GM12878 (cell line): ENCODE measurements around the gene CFAP74. TPM values are rescaled to one million over a fixed set of nuclear protein-coding genes. Genes with fewer than 3 reads are reported as not detected.

Source experiments
- ATAC-seq: fragments of 200-7000 bp; cut with Tn5 transposase; 3 replicates; pipeline ENCODE4 v1.9.1; 2020; ENCODE audit warnings: mild to moderate bottlenecking, moderate library complexity
- BruUV-seq: library from RNA; stranded (reverse); fragments of 400-500 nt; replicated peaks from 2 replicates; lab custom pipeline; 2021; lab: Mats Ljungman, UMichigan
- CTCF ChIA-PET: fragments of 300-600 bp; sonication (Branson Sonifier 250); formaldehyde crosslinking; extraction: SDS; loops from one replicate; lab custom pipeline; 2021; ENCODE audit warnings: inconsistent platforms; lab: Yijun Ruan, JAX
- POLR2A ChIA-PET: fragments of 350-600 bp; formaldehyde crosslinking; extraction: SDS; loops from one replicate; lab custom pipeline; 2021; ENCODE audit warnings: inconsistent platforms; lab: Charles Lee
- RAD21 ChIA-PET: fragments of 300-600 bp; sonication (Branson Sonifier 250); formaldehyde crosslinking; loops from one replicate; lab custom pipeline; 2023; ENCODE audit warnings: antibody characterized with exemption; ENCODE audit not compliant: unreplicated experiment; lab: Charles Lee
- SMC1A ChIA-PET: fragments of 300-600 bp; sonication (Branson Sonifier 250); formaldehyde crosslinking; loops from one replicate; lab custom pipeline; 2023; ENCODE audit not compliant: unreplicated experiment, uncharacterized antibody; lab: Charles Lee
- DNase-seq: peaks from one replicate; pipeline ENCODE4 v3.0.0-alpha.2; 2011; ENCODE audit warnings: low read depth, low spot score
- FAIRE-seq: peaks from 3 replicates; lab custom pipeline; 2011; peaks lifted over from hg19 to GRCh38; lab: Jason Lieb, UNC
- H2AFZ ChIP-seq: 2 replicates; pipeline ENCODE4 v1.6.0; 2011; ENCODE audit warnings: low read depth, low read length, control low read depth; ENCODE audit not compliant: control insufficient read depth
- H3K27ac ChIP-seq: 2 replicates; pipeline ENCODE4 v1.5.1; 2011; ENCODE audit warnings: control low read depth; ENCODE audit not compliant: control insufficient read depth, insufficient read depth
- H3K27me3 ChIP-seq, 2 experiments: replicated peaks in 1 of 2; 2 replicates each; pipeline versions ENCODE4 v1.6.0 to v1.6.1; 2011; ENCODE audit warnings: low read length in 1 of 2; ENCODE audit not compliant: control insufficient read depth in 2 of 2, insufficient read depth in 2 of 2
- H3K36me3 ChIP-seq, 2 experiments: 2 replicates each; pipeline ENCODE4 v1.5.1; 2011; ENCODE audit warnings: low read length in 1 of 2; ENCODE audit not compliant: control insufficient read depth in 2 of 2, insufficient read depth in 2 of 2
- H3K4me1 ChIP-seq: 2 replicates; pipeline ENCODE4 v1.6.1; 2011; ENCODE audit warnings: mild to moderate bottlenecking, low read length, moderate library complexity, mixed read lengths; ENCODE audit not compliant: control insufficient read depth, insufficient read depth
- H3K4me2 ChIP-seq: 2 replicates; pipeline ENCODE4 v1.6.0; 2011; ENCODE audit warnings: control low read depth; ENCODE audit not compliant: control insufficient read depth, insufficient read depth
- H3K4me3 ChIP-seq: fragments of 200-600 bp; sonication (generic); 2 replicates; pipeline ENCODE4 v1.5.1; 2016
- H3K79me2 ChIP-seq: 2 replicates; pipeline ENCODE4 v1.6.0; 2011; ENCODE audit warnings: low read length; ENCODE audit not compliant: control insufficient read depth, insufficient read depth
- H3K9ac ChIP-seq: 2 replicates; pipeline ENCODE4 v1.8.0; 2011; ENCODE audit warnings: low read length, control low read depth, mixed read lengths; ENCODE audit not compliant: control insufficient read depth, insufficient read depth
- H3K9me3 ChIP-seq: replicated peaks from 3 replicates; pipeline ENCODE4 v1.5.1; 2011; ENCODE audit warnings: mild to moderate bottlenecking, low read length; ENCODE audit not compliant: control insufficient read depth, insufficient read depth
- H4K20me1 ChIP-seq: 2 replicates; pipeline ENCODE4 v1.6.0; 2011; ENCODE audit not compliant: control insufficient read depth, insufficient read depth
- CHD4 ChIP-seq: fragments of 200-600 bp; sonication (generic); IDR thresholded peaks from 2 replicates; pipeline ENCODE4 v1.6.1; 2016; ENCODE audit warnings: mild to moderate bottlenecking
- CREM ChIP-seq: IDR thresholded peaks from 2 replicates; pipeline ENCODE4 v1.6.1; 2014; ENCODE audit warnings: antibody characterized with exemption, low read depth
- ETV6 ChIP-seq, 2 experiments: fragments of 450-650 bp in 1 of 2; IDR thresholded peaks in 1 of 2; conservative IDR thresholded peaks in 1 of 2; 2 replicates each; pipeline ENCODE4 v1.6.1; 2014; ENCODE audit warnings: antibody characterized with exemption in 1 of 2, borderline replicate concordance in 1 of 2, low read depth in 1 of 2, mild to moderate bottlenecking in 1 of 2, moderate library complexity in 1 of 2
- HDAC6 ChIP-seq: fragments of 200-600 bp; sonication (generic); IDR thresholded peaks from one replicate; pipeline ENCODE4 v1.8.0; 2017; ENCODE audit warnings: antibody characterized with exemption; ENCODE audit not compliant: unreplicated experiment
- STAT1 ChIP-seq: fragments of 450-650 bp; conservative IDR thresholded peaks from 2 replicates; pipeline ENCODE4 v1.6.1; 2014; ENCODE audit warnings: antibody characterized with exemption, mild to moderate bottlenecking
- TCF3 ChIP-seq: IDR thresholded peaks from 2 replicates; pipeline ENCODE4 v1.6.1; 2012; ENCODE audit warnings: low read depth, mild to moderate bottlenecking, low read length, borderline replicate concordance; ENCODE audit not compliant: insufficient read depth
- USF1 ChIP-seq: IDR thresholded peaks from 2 replicates; pipeline ENCODE4 v1.6.1; 2011; ENCODE audit warnings: borderline replicate concordance, low read depth, mild to moderate bottlenecking, moderate library complexity, mixed read lengths, low read length; ENCODE audit not compliant: insufficient read depth; ENCODE audit errors: extremely low read length
- WGBS: methylation state at CpG from one replicate; pipeline ENCODE4 v1.1.6; 2016; ENCODE audit warnings: low lambda C conversion rate; ENCODE audit not compliant: insufficient replicate concordance, insufficient coverage; ENCODE audit errors: missing lambda C conversion rate; 5-methylcytosine and 5-hydroxymethylcytosine counted together
- in situ Hi-C: fragments of 300-500 bp; cut with MboI; formaldehyde crosslinking; loops from 9 replicates; pipeline ENCODE4 v1.14.3; 2018; ENCODE audit warnings: mixed read lengths
- intact Hi-C: fragments of 100-400 bp; cut with micrococcal nuclease; formaldehyde crosslinking; loops from one replicate; pipeline ENCODE4 v1.14.2; 2022; ENCODE audit not compliant: unreplicated experiment
- polyA plus RNA-seq, 11 experiments: library from polyadenylated mRNA; depleted of rRNA in 4 of 11; unstranded in 6 of 11; stranded (reverse) in 5 of 11; fragments of >200 nt; fragmentation: Nextera tagmentation in 4 of 11; fragmentation: Illumina TruSeq in 1 of 11; extraction: Ambion mirVana in 4 of 11; extraction: Trizol in 1 of 11; gene quantifications; 1 replicate in 1 of 11; 2 replicates in 10 of 11; pipeline versions ENCODE4 v1.2.1 to v1.2.3, GENCODE V29; 2011 to 2016; ENCODE audit warnings: inconsistent platforms in 2 of 11, missing spikeins in 2 of 11, low read depth in 1 of 11
- total RNA-seq, 4 experiments: library from RNA; depleted of rRNA in 3 of 4; stranded (reverse); fragments of >200 nt in 3 of 4; fragmentation: Illumina TruSeq in 1 of 4; extraction: Trizol in 1 of 4; gene quantifications; 2 replicates each; pipeline versions ENCODE4 v1.2.1 to v1.2.3, GENCODE V29; 2013 to 2021

CFAP74 gene
- total and polyA plus RNA-seq, 10 of the 15 experiments (the other 5 are each of a cell fraction or from before 2014, with no cell fraction given), result 0.01 TPM; not detected in 9

- H3K4me1 ChIP-seq, result no peaks in the 10 kb centered on the region
- RAD21 ChIA-PET, result no interaction called here
- no peak overlapping the region for H3K27ac ChIP-seq
- TF ChIP-seq STAT1 (no peak), CHD4 (no peak), ETV6 (conservative IDR thresholded peaks at IDR 0.05 in 1 of 2, IDR thresholded peaks at IDR 0.05 in 1 of 2; ENCODE audit: borderline replicate concordance in 1 of 2, low read depth in 1 of 2) (no peak), USF1 (no peak), TCF3 (no peak), CREM (no peak), HDAC6 (no peak)
- H3K4me3 ChIP-seq, result no peak overlapping the region
- in situ Hi-C loops (no loop called here), intact Hi-C loops (no loop called here)
- no TSS peak for BruUV-seq
- no peaks in the 10 kb centered on the region for H3K79me2 ChIP-seq
- no peak for ATAC-seq
- no peak overlapping the region for H3K4me2 ChIP-seq
- no peak overlapping the region for H3K9ac ChIP-seq
- H3K9me3 ChIP-seq, result no peaks in the 10 kb centered on the region
- WGBS, result 64% methylated on average over 22 of the region's 22 CpGs
- H2AFZ ChIP-seq, result no peak overlapping the region
- no peak for DNase-seq
- CTCF ChIA-PET, result no interaction called here
- SMC1A ChIA-PET, result no interaction called here
- no peaks in the 10 kb centered on the region for H3K27me3 ChIP-seq
- H4K20me1 ChIP-seq, result no peaks in the 10 kb centered on the region
- H3K36me3 ChIP-seq, result no peaks in the 10 kb centered on the region
- no peak for FAIRE-seq
- POLR2A ChIA-PET, result no interaction called here
Observed at GRCh38 chr1:1989102-1989542, 14.5 kb downstream of the CFAP74 start.
